ENCODE measurements around the gene SYK.

DNA sequence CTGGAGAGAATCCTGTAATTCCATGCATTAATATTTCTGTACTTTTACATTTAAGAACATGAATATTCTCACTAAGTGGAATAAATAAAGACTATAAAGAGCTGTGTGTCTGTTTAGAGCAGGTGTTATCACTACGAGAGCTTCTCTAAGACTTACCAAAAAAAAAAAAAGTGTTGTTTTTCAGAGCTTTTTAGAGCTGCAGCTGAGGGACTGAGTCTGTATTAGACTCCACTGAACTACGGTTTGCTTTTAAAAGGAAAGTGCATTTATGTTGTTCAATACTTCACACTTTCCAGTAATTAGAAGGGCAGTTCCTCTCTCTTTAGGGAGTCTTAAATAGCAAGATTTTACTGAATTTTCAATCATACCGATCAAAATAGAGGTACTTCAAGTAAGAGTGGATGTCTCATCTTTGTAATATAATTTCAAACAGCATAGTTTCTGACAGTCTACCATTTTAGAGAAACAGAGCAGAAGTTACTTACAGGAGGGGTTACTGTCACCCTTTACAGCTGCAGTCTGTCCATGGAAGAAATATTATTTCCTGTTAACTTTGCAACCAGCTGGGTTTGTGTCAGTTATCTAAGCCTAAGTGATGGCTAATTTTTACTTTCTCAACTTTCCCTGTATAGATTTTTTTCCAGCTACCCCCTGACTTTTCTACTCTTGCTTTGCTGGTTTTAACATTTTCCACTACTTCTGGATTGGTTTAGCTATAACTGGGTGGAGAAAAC, 2.4 kb downstream of the SYK start:
- TF ChIP-seq, protein P1, sequence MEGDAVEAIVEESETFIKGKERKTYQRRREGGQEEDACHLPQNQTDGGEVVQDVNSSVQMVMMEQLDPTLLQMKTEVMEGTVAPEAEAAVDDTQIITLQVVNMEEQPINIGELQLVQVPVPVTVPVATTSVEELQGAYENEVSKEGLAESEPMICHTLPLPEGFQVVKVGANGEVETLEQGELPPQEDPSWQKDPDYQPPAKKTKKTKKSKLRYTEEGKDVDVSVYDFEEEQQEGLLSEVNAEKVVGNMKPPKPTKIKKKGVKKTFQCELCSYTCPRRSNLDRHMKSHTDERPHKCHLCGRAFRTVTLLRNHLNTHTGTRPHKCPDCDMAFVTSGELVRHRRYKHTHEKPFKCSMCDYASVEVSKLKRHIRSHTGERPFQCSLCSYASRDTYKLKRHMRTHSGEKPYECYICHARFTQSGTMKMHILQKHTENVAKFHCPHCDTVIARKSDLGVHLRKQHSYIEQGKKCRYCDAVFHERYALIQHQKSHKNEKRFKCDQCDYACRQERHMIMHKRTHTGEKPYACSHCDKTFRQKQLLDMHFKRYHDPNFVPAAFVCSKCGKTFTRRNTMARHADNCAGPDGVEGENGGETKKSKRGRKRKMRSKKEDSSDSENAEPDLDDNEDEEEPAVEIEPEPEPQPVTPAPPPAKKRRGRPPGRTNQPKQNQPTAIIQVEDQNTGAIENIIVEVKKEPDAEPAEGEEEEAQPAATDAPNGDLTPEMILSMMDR (IDR thresholded peaks at IDR 0.05), result no peak
- no peak for TF ChIP-seq EZH2 (IDR thresholded peaks at IDR 0.05)
